Measurements from ENCODE around the gene WDR18.

The WDR18 gene

DNA sequence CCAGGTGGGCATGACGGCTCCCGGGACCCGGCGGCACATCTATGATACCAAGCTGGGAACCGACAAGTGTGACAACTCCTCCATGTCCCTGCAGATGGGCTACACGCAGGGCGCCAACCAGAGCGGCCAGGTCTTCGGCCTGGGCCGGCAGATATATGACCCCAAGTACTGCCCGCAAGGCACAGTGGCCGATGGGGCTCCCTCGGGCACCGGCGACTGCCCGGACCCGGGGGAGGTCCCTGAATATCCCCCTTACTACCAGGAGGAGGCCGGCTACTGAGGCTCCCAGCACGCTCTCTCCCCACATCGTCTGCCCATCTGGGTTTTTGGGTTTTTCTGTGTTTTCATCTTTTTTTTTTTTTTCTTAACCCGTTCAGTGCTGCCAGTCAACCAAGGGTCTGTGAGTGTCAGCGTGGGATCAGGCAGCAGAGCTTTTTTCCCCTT, 53.5 kb downstream of the WDR18 start:
- H3K4me3 ChIP-seq (ENCODE audit: low read depth, low read length): peak overlapping the region; percentile 10
- TF ChIP-seq, protein P1, sequence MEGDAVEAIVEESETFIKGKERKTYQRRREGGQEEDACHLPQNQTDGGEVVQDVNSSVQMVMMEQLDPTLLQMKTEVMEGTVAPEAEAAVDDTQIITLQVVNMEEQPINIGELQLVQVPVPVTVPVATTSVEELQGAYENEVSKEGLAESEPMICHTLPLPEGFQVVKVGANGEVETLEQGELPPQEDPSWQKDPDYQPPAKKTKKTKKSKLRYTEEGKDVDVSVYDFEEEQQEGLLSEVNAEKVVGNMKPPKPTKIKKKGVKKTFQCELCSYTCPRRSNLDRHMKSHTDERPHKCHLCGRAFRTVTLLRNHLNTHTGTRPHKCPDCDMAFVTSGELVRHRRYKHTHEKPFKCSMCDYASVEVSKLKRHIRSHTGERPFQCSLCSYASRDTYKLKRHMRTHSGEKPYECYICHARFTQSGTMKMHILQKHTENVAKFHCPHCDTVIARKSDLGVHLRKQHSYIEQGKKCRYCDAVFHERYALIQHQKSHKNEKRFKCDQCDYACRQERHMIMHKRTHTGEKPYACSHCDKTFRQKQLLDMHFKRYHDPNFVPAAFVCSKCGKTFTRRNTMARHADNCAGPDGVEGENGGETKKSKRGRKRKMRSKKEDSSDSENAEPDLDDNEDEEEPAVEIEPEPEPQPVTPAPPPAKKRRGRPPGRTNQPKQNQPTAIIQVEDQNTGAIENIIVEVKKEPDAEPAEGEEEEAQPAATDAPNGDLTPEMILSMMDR (IDR thresholded peaks at IDR 0.05; ENCODE audit: borderline replicate concordance, insufficient read depth, low read depth, low read length): no peak

DNA sequence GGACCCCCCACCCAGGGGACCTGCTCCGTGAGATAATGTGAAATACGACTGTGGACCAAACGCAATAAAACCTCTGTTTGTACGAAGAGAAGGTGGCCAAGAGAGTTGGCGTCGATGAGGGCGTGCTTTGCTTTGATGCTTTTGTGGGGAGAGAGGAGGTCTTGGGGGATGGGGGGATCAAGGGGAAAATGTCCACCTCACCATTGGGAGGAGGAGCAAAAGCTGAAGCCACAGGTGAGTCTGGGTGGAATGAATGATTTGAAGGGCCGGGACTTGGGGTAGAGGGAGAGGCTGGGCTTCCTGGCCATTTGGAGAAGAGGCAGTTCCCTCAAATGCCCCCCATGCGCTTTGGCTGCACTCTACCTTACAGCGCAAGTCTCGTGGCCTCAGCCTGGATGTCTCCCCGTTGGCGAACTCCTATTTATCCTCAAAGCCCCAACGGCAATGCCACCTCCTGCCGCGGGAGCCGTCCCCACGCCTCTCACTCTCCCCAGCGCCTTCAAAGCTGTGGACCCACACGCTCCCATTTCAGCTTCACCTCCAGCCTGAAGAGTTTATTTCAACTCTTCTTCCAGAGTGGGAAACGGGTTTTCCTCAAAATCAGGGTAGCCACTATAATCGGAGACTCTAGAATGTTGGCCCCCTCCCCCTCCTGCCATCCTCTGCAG, 55.0 kb downstream of the WDR18 start:
- TF ChIP-seq, protein P1 (IDR thresholded peaks at IDR 0.05; ENCODE audit: borderline replicate concordance, insufficient read depth, low read depth, low read length): no peak
- H3K4me3 ChIP-seq (ENCODE audit: low read depth, low read length): no peak overlapping the region

DNA sequence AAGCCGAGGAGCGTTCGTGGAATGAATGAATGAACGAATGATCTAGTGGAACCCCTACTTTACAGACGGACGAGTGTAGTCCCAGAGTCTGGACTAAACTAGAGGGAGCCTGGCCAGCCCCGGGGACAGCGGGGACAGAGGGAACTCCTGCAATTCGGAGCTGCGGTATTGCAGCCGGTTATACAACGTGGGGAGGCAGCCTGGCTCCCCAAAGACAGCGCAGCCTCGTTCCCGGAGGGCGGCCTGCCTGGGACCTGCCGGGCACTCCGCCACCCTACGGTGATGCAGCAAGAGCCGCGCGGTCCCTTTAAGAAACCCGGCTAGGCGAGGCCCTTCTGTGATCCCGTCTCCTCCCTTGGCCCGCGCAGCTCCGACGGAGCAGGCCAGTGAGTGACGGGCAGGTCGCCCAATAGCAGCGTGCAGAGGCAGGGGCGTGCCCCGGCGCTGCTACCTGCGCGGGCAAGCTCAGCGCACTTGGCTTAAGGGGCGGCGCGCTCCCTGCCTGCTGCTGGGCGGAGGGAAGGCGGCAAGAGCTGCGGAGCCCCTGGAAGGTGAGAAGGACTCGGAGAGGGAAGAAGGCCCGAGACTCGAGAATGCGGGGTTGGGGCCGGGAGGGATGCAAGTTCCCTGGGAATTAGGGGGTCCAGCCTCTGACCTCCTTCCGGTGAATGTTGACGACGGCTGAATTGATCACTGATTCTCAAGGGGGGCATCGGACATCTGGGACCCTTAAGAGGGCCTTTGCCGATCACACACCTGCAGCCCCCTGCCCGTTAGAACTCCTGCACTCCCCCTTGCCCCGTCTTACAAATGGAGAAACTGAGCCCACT, 55.7 kb downstream of the WDR18 start, which contains the start of gene ABCA7:
Gene ABCA7, plus strand, starts transcription at position 462 of the 830 bp plus-strand sequence. CDS start 1,255 bp downstream, outside the sequence.
- H3K4me3 ChIP-seq (ENCODE audit: low read depth, low read length): peak within 1 kb of the TSS; percentile 64
- TF ChIP-seq, protein P1 (IDR thresholded peaks at IDR 0.05; ENCODE audit: borderline replicate concordance, insufficient read depth, low read depth, low read length): no peak

DNA sequence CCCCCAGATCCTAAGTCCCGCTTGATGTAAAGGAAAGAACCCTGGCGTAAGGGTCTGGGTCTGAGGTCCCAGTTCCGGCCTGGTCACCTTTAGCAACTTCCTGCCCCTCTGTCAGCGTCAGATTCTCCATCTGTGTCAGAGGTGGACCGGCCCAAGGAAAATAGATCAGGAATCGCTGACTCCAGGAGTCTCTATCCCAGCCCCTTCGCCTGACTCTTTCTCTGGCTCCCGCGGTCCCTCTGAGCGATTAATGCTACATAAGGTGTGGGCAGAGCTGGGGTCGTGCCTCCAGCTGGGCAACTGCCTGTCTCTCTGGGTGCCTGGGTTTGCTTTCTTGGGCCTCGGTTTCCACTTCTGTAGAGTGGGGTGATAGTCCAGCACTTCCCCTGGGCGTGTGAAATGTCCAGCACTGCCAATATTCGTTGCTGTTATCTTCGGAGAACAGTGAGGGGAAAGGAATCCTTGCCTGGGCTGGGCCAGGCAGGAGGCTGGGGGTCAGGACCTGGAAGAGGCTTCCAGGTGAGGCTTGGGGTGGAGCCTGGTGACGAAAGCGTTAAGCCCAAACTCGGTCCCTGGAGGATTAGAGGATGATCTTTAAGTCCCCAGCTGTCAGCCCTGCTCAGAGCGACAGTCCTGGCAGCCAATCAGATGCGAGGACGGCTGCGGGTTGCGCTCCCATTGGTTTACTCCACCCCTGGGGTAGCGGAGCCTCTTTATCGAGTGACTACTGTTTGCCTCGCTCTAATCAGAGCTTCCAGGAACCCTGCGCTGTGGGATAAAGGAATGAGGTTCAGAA, 56.5 kb downstream of the WDR18 start:
- peak overlapping the region; percentile 64 for H3K4me3 ChIP-seq (ENCODE audit: low read depth, low read length)
- TF ChIP-seq, protein P1 (IDR thresholded peaks at IDR 0.05; ENCODE audit: borderline replicate concordance, insufficient read depth, low read depth, low read length): no peak

DNA sequence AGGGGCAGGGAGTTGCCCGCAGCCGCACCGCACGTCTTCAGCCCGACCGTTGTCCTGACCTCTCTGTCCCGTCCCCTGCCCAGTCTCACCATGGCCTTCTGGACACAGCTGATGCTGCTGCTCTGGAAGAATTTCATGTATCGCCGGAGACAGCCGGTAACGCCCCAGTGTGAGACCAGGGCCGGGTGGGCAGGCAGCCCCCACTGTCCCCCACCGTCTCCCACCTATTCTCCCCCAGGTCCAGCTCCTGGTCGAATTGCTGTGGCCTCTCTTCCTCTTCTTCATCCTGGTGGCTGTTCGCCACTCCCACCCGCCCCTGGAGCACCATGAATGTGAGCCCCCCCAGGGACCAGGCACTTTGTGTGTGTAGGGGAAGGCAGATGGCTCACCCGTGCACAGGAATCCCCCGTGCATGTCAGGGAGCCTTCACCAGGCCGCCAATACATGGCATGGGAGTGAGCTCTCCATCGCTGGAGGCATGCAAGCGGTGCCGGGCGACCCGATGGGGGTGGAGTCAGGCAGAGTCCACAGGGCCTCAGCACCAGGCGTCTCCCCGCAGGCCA, 57.2 kb downstream of the WDR18 start:
- TF ChIP-seq, protein P1 (IDR thresholded peaks at IDR 0.05; ENCODE audit: borderline replicate concordance, insufficient read depth, low read depth, low read length): no peak
- peak overlapping the region; percentile 64 for H3K4me3 ChIP-seq (ENCODE audit: low read depth, low read length)

DNA sequence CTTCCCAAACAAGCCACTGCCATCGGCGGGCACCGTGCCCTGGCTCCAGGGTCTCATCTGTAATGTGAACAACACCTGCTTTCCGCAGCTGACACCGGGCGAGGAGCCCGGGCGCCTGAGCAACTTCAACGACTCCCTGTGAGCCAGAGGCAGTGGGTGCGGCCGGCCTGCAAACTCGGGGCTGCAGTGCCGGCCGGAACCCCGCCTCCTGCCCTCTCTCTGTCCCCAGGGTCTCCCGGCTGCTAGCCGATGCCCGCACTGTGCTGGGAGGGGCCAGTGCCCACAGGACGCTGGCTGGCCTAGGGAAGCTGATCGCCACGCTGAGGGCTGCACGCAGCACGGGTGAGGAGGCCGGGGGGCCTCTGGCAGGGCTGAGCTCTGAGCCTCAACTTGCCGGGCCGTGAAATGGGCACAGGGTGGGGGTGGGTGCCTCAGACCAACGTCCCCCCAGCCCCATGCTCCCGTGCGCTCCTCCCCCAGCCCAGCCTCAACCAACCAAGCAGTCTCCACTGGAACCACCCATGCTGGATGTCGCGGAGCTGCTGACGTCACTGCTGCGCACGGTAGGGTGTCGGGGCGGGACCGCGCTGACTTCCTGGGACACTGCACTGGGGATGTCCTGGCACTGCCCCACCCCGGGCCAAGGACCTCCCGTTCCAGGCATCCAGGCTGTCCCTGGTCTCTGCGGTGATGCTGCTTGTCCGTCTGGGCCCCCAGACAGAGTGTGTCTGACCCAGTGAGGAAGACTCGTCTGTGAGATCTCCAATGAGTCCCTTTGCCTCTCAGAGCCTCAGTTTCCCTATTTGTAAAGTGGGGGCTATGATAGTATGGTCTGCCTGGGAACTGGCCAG, 57.9 kb downstream of the WDR18 start:
- H3K4me3 ChIP-seq (ENCODE audit: low read depth, low read length): no peak overlapping the region
- TF ChIP-seq, protein P1 (IDR thresholded peaks at IDR 0.05; ENCODE audit: borderline replicate concordance, insufficient read depth, low read depth, low read length): no peak

Measured in GM12875 (cell line).